Chondrocyte (in vitro differentiated cells): ENCODE results near the gene PARD6A. TPM values are rescaled to one million over a fixed set of nuclear protein-coding genes. Genes with fewer than 3 reads are reported as not detected.

Experiments
- DNase-seq: peaks from one replicate; pipeline ENCODE4 v3.0.0; 2021; ENCODE audit warnings: mixed read lengths, low spot score
- H3K27ac Mint-ChIP-seq: one replicate; pipeline ENCODE4 v1.8.0; 2021; ENCODE audit warnings: mild to moderate bottlenecking, moderate library complexity, mixed read lengths; ENCODE audit not compliant: unreplicated experiment
- H3K27me3 Mint-ChIP-seq: 2 replicates; pipeline ENCODE4 v1.8.0; 2021; ENCODE audit warnings: low read depth, mixed read lengths
- H3K36me3 Mint-ChIP-seq: 2 replicates; pipeline ENCODE4 v1.8.0; 2021; ENCODE audit warnings: low read depth, mixed read lengths
- H3K4me1 Mint-ChIP-seq: 2 replicates; pipeline ENCODE4 v1.8.0; 2021; ENCODE audit warnings: low read depth, mild to moderate bottlenecking, mixed read lengths
- H3K4me3 Mint-ChIP-seq: one replicate; pipeline ENCODE4 v1.8.0; 2021; ENCODE audit warnings: mild to moderate bottlenecking, moderate library complexity, mixed read lengths; ENCODE audit not compliant: unreplicated experiment
- H3K9me3 Mint-ChIP-seq: 2 replicates; pipeline ENCODE4 v1.8.0; 2021; ENCODE audit warnings: low read depth, mixed read lengths
- total RNA-seq: library from RNA; stranded (reverse); gene quantifications from 3 replicates; pipeline ENCODE4 v1.2.1, GENCODE V29; 2021
- TF ChIP-seq, protein P1 (sequence below): fragments of 200-600 bp; sonication (generic); IDR thresholded peaks from 2 replicates; pipeline ENCODE4 v1.5.0; 2021; ENCODE audit warnings: antibody characterized with exemption, mild to moderate bottlenecking, moderate library complexity

The PARD6A gene
- total RNA-seq, 1 donor from 2014 or later, result 3.5 TPM

DNA sequence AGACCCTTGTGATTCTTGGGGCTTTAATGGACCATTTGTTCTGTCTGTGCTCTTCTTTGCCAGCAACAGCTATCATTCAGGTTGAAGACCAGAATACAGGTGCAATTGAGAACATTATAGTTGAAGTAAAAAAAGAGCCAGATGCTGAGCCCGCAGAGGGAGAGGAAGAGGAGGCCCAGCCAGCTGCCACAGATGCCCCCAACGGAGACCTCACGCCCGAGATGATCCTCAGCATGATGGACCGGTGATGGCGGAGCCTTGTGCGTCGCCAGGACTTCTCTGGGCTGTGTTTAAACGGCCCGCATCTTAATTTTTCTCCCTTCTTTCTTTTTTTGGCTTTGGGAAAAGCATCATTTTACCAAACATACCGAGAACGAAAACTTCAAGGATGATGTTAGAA lies 23.1 kb upstream of the PARD6A start:
- H3K27ac Mint-ChIP-seq, result no peak overlapping the region
- peaks cover 21% of the 10 kb centered on the region for H3K36me3 Mint-ChIP-seq
- H3K27me3 Mint-ChIP-seq, result no peaks in the 10 kb centered on the region
- H3K4me3 Mint-ChIP-seq, result no peak overlapping the region
- peaks cover 9% of the 10 kb centered on the region for H3K4me1 Mint-ChIP-seq
- no peak for DNase-seq
- H3K9me3 Mint-ChIP-seq, result no peaks in the 10 kb centered on the region
- TF ChIP-seq, protein P1, sequence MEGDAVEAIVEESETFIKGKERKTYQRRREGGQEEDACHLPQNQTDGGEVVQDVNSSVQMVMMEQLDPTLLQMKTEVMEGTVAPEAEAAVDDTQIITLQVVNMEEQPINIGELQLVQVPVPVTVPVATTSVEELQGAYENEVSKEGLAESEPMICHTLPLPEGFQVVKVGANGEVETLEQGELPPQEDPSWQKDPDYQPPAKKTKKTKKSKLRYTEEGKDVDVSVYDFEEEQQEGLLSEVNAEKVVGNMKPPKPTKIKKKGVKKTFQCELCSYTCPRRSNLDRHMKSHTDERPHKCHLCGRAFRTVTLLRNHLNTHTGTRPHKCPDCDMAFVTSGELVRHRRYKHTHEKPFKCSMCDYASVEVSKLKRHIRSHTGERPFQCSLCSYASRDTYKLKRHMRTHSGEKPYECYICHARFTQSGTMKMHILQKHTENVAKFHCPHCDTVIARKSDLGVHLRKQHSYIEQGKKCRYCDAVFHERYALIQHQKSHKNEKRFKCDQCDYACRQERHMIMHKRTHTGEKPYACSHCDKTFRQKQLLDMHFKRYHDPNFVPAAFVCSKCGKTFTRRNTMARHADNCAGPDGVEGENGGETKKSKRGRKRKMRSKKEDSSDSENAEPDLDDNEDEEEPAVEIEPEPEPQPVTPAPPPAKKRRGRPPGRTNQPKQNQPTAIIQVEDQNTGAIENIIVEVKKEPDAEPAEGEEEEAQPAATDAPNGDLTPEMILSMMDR, result no peak

DNA sequence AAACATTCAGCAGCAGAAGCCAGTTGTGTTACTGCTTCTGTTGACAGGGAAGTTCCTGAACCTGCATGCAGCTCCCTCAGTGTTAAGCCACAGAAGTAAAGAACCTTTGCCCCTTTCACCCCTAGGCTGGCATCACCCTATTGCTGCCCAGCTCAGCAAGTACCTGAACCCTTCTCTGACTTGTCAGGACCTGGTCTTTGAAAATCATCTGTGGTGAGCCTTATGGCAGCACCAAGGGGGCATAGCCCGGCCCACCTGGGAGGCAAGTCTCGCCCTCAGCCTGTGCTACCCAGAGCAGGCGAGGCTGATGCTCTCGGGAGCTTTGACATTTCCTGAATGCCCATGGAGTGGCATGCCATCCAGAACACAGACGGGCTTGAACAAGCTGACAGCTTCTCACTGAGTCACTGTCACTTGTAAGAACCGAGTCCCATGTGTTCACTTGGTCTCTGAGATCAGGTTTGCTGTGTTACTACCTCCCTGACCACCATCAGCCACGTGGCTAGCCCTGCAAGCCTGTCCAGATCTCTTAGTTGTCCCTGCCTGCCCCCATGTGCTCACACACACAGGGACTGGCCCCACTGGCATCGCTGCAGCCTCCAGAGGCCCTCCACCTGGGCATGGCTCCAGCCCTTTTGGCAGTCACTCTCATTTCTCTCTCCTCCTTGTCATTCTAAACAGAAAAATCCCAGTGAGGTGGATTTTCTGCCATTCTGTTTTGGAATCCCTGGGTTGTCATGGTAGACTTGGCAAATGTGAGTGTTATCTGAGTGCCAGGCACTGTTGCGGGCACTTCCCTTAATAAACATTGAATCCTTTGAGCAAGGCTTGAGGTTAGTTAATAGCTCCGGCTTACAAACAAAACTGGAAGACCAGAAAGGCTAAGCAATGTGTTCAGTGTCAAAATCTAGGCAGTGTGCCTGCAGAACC lies 18.7 kb upstream of the PARD6A start:
- peak; percentile 77 for DNase-seq
- H3K36me3 Mint-ChIP-seq, result peaks cover 9% of the 10 kb centered on the region
- TF ChIP-seq, protein P1, result no peak
- H3K27me3 Mint-ChIP-seq, result no peaks in the 10 kb centered on the region
- no peaks in the 10 kb centered on the region for H3K9me3 Mint-ChIP-seq
- H3K4me1 Mint-ChIP-seq, result peaks cover 9% of the 10 kb centered on the region
- no peak overlapping the region for H3K4me3 Mint-ChIP-seq
- peak overlapping the region; percentile 8 for H3K27ac Mint-ChIP-seq

DNA sequence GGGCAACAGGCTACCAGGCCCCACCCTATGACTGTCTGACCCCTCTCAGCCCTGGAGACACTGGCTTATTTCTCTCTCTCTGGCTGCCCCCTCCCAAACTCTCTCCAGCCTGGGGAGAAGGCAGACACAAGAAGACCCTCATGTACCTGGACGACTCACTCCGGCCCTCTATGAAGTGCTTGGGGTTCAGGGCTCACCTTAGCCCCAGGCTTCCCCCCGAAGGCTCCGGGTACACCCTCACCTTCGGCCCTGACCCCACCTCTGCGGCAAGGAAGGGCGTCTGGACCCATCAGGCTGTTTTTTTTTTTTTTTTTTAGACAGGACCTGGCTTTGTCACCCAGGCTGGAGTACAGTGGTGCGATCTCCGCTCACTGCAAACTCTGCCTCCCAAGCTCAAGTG lies 16.7 kb upstream of the PARD6A start:
- Mint-ChIP-seq H3K27me3 (no peaks in the 10 kb centered on the region), H3K36me3 (peaks cover 5% of the 10 kb centered on the region), H3K4me3 (peak overlapping the region; percentile 9), H3K9me3 (no peaks in the 10 kb centered on the region), H3K27ac (no peak overlapping the region), H3K4me1 (peaks cover 9% of the 10 kb centered on the region)
- no peak for DNase-seq
- TF ChIP-seq, protein P1, result no peak

DNA sequence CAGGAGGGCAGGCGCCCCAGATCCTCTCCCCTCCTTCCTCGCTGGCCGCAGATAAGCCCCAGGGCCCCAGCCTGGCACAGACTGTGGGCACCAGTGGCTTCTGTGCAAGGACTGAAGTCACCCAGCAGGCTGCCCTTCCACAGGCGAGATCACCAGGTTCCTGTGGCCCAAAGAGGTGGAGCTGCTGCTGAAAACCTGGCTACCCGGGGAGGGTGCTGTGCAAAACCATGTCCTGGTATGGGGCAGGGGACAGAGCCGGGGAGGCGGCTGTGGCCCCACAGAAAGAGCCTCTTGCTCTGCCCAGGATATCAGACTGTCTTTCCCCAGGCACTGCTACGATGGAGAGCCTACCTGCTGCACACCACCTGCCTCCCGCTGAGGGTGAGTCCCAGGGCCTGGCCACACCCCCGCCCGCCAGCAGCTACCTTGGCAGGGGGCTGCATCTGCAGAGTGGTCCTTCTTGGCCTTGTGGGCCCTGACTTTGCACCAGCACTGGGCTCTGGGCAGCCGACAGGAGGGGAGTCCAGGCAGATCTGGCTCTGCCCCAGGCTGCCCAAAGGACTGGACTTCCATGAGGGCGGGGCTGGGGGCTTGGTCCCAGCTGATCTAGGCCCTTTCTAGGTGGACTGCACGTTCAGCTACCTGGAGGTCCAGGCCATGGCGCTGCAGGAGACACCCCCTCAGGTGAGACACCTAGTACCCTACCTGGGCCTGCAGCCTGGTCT lies 15.2 kb upstream of the PARD6A start:
- peaks cover 3% of the 10 kb centered on the region for H3K27me3 Mint-ChIP-seq
- H3K4me3 Mint-ChIP-seq, result no peak overlapping the region

More for the DNA sequence above, 15.2 kb upstream of the PARD6A start:
- Mint-ChIP-seq H3K27ac (no peak overlapping the region), H3K9me3 (no peaks in the 10 kb centered on the region), H3K36me3 (no peaks in the 10 kb centered on the region), H3K4me1 (peaks cover 9% of the 10 kb centered on the region)
- TF ChIP-seq, protein P1, result no peak
- no peak for DNase-seq
